ENCODE data around the gene HMCN2. TPM values are rescaled to one million over a fixed set of nuclear protein-coding genes. Genes with fewer than 3 reads are reported as not detected.

Gene HMCN2
- total RNA-seq, 1 experiment from 2014 or later, result 5.6 TPM

DNA sequence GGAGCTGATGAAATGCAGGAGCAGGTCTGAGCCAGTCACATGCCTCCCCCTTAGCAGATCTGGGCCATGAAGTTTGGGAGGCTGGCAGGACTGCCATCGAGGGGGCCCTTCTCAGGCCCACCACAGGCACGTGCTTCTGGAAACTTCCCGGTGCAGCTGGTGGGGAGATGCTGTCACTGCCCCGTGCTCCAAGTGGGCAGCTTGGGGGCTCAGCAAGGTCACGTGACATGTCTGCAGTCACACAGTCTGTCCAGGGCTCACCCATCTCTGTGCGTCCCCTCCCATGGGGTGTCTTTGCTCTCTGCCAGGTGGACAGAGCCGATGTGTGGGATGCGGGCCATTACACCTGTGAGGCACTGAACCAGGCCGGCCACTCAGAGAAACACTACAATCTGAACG is 99.8 kb downstream of the HMCN2 start:
- CTCF ChIA-PET, result interaction anchor here (0.5 kb wide), 1 partner anchor 95 kb away, joined by 3 read pairs; no protein-coding TSS in a partner anchor

DNA sequence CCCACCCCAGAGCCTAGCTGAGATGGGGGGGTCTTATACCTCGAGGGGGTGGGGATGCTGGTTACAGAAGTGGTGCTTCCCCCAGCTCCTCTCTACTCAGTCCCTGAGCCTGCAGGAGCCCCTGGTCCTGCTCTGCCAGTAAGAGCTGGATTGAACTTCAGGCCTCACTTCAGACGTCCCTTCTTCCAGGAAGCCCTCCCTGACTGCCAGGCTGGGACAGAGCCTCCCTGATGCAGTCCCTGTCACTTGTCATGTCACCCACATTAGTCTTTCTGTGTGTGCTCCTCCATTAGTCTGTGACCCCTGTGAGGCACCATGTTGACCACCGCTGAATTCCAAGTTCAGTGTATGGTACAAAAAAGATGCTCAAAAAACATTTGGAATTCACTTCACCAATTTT is 100.5 kb downstream of the HMCN2 start:
- H3K4me1 Mint-ChIP-seq, result peaks cover 6% of the 10 kb centered on the region
- H3K36me3 Mint-ChIP-seq, result no peaks in the 10 kb centered on the region
- no peaks in the 10 kb centered on the region for H3K9me3 Mint-ChIP-seq
- no peak overlapping the region for H3K4me3 Mint-ChIP-seq
- CTCF ChIA-PET, result interaction anchor here (0.7 kb wide), 1 partner anchor 36 kb away, joined by 3 read pairs; no protein-coding TSS in a partner anchor
- TF ChIP-seq, protein P1, sequence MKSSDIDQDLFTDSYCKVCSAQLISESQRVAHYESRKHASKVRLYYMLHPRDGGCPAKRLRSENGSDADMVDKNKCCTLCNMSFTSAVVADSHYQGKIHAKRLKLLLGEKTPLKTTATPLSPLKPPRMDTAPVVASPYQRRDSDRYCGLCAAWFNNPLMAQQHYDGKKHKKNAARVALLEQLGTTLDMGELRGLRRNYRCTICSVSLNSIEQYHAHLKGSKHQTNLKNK (CRISPR knock-in tag; IDR thresholded peaks at IDR 0.05), result no peak
- no peak for TF ChIP-seq NFE2L1 (CRISPR knock-in tag; IDR thresholded peaks at IDR 0.05)
- TF ChIP-seq, protein P2, sequence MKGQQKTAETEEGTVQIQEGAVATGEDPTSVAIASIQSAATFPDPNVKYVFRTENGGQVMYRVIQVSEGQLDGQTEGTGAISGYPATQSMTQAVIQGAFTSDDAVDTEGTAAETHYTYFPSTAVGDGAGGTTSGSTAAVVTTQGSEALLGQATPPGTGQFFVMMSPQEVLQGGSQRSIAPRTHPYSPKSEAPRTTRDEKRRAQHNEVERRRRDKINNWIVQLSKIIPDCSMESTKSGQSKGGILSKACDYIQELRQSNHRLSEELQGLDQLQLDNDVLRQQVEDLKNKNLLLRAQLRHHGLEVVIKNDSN (CRISPR knock-in tag; IDR thresholded peaks at IDR 0.05), result no peak
- TF ChIP-seq, protein P3, sequence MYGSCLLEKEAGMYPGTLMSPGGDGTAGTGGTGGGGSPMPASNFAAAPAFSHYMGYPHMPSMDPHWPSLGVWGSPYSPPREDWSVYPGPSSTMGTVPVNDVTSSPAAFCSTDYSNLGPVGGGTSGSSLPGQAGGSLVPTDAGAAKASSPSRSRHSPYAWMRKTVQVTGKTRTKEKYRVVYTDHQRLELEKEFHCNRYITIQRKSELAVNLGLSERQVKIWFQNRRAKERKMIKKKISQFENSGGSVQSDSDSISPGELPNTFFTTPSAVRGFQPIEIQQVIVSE (CRISPR knock-in tag; IDR thresholded peaks at IDR 0.05; ENCODE audit: borderline replicate concordance), result no peak
- no peak for TF ChIP-seq GABPB1 (CRISPR knock-in tag; IDR thresholded peaks at IDR 0.05)
- TF ChIP-seq, protein P4, sequence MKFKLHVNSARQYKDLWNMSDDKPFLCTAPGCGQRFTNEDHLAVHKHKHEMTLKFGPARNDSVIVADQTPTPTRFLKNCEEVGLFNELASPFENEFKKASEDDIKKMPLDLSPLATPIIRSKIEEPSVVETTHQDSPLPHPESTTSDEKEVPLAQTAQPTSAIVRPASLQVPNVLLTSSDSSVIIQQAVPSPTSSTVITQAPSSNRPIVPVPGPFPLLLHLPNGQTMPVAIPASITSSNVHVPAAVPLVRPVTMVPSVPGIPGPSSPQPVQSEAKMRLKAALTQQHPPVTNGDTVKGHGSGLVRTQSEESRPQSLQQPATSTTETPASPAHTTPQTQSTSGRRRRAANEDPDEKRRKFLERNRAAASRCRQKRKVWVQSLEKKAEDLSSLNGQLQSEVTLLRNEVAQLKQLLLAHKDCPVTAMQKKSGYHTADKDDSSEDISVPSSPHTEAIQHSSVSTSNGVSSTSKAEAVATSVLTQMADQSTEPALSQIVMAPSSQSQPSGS (CRISPR knock-in tag; IDR thresholded peaks at IDR 0.05; ENCODE audit: borderline replicate concordance, low read depth), result no peak
- no peak for TF ChIP-seq MXD4 (CRISPR knock-in tag; IDR thresholded peaks at IDR 0.05; ENCODE audit: borderline replicate concordance)
- no peaks in the 10 kb centered on the region for H3K27me3 Mint-ChIP-seq (ENCODE audit: low read depth)
- DNase-seq (ENCODE audit: low spot score) (no peak), ATAC-seq (no peak)
- H3K27ac Mint-ChIP-seq, result no peak overlapping the region
- POLR2A ChIA-PET, result no interaction called here

More for the DNA sequence above, 99.8 kb downstream of the HMCN2 start:
- no peaks in the 10 kb centered on the region for H3K9me3 Mint-ChIP-seq
- H3K36me3 Mint-ChIP-seq, result 0 out of 2 replicates have a peak, but pooled peaks cover 5% of the 10 kb centered on the region
- no peak overlapping the region for H3K4me3 Mint-ChIP-seq
- TF ChIP-seq KAT7 (CRISPR knock-in tag; IDR thresholded peaks at IDR 0.05; ENCODE audit: borderline replicate concordance), result no peak
- TF ChIP-seq, protein P5, sequence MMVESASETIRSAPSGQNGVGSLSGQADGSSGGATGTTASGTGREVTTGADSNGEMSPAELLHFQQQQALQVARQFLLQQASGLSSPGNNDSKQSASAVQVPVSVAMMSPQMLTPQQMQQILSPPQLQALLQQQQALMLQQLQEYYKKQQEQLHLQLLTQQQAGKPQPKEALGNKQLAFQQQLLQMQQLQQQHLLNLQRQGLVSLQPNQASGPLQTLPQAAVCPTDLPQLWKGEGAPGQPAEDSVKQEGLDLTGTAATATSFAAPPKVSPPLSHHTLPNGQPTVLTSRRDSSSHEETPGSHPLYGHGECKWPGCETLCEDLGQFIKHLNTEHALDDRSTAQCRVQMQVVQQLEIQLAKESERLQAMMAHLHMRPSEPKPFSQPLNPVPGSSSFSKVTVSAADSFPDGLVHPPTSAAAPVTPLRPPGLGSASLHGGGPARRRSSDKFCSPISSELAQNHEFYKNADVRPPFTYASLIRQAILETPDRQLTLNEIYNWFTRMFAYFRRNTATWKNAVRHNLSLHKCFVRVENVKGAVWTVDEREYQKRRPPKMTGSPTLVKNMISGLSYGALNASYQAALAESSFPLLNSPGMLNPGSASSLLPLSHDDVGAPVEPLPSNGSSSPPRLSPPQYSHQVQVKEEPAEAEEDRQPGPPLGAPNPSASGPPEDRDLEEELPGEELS (CRISPR knock-in tag; IDR thresholded peaks at IDR 0.05), result no peak
- no peak for TF ChIP-seq NFATC4 (CRISPR knock-in tag; IDR thresholded peaks at IDR 0.05)
- no peak for TF ChIP-seq ZNF671 (CRISPR knock-in tag; IDR thresholded peaks at IDR 0.05)
- TF ChIP-seq SOX15 (CRISPR knock-in tag; IDR thresholded peaks at IDR 0.05), result no peak
- TF ChIP-seq, protein P6, sequence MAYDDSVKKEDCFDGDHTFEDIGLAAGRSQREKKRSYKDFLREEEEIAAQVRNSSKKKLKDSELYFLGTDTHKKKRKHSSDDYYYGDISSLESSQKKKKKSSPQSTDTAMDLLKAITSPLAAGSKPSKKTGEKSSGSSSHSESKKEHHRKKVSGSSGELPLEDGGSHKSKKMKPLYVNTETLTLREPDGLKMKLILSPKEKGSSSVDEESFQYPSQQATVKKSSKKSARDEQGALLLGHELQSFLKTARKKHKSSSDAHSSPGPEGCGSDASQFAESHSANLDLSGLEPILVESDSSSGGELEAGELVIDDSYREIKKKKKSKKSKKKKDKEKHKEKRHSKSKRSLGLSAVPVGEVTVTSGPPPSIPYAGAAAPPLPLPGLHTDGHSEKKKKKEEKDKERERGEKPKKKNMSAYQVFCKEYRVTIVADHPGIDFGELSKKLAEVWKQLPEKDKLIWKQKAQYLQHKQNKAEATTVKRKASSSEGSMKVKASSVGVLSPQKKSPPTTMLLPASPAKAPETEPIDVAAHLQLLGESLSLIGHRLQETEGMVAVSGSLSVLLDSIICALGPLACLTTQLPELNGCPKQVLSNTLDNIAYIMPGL (CRISPR knock-in tag; IDR thresholded peaks at IDR 0.05), result no peak
- no peak for TF ChIP-seq ZNF317 (CRISPR knock-in tag; IDR thresholded peaks at IDR 0.05; ENCODE audit: borderline replicate concordance, low read depth)
- TF ChIP-seq ZNF396 (CRISPR knock-in tag; IDR thresholded peaks at IDR 0.05; ENCODE audit: borderline replicate concordance), result no peak
- no peak for TF ChIP-seq ZNF416 (CRISPR knock-in tag; IDR thresholded peaks at IDR 0.05)
- TF ChIP-seq, protein P7, sequence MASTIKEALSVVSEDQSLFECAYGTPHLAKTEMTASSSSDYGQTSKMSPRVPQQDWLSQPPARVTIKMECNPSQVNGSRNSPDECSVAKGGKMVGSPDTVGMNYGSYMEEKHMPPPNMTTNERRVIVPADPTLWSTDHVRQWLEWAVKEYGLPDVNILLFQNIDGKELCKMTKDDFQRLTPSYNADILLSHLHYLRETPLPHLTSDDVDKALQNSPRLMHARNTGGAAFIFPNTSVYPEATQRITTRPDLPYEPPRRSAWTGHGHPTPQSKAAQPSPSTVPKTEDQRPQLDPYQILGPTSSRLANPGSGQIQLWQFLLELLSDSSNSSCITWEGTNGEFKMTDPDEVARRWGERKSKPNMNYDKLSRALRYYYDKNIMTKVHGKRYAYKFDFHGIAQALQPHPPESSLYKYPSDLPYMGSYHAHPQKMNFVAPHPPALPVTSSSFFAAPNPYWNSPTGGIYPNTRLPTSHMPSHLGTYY (CRISPR knock-in tag; IDR thresholded peaks at IDR 0.05), result no peak
- TF ChIP-seq, protein P8, sequence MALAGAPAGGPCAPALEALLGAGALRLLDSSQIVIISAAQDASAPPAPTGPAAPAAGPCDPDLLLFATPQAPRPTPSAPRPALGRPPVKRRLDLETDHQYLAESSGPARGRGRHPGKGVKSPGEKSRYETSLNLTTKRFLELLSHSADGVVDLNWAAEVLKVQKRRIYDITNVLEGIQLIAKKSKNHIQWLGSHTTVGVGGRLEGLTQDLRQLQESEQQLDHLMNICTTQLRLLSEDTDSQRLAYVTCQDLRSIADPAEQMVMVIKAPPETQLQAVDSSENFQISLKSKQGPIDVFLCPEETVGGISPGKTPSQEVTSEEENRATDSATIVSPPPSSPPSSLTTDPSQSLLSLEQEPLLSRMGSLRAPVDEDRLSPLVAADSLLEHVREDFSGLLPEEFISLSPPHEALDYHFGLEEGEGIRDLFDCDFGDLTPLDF (CRISPR knock-in tag; IDR thresholded peaks at IDR 0.05), result no peak
- no peak for TF ChIP-seq NFE2L1 (CRISPR knock-in tag; IDR thresholded peaks at IDR 0.05)
- no peak for TF ChIP-seq GTF2I (CRISPR knock-in tag; conservative IDR thresholded peaks at IDR 0.05)
- TF ChIP-seq ZNF423 (CRISPR knock-in tag; IDR thresholded peaks at IDR 0.05), result no peak
- POLR2A ChIA-PET, result no interaction called here
- ATAC-seq (no peak), DNase-seq (ENCODE audit: low spot score) (no peak)
- H3K27ac Mint-ChIP-seq, result no peak overlapping the region
- no peaks in the 10 kb centered on the region for H3K27me3 Mint-ChIP-seq (ENCODE audit: low read depth)
- H3K4me1 Mint-ChIP-seq, result peaks cover 6% of the 10 kb centered on the region

All from WTC11 (cell line).